Middle frontal gyrus (tissue), 1 donor: ENCODE data around the gene KLK3.

Experiments
- DNase-seq: peaks from one replicate; pipeline ENCODE4 v3.0.0-alpha.2; 2015; ENCODE audit warnings: low spot score; ENCODE audit errors: extremely low spot score

The KLK3 gene

GRCh38 chr19:50831026-50831396 lies 23.7 kb upstream of the KLK3 start:
- DNase-seq = no peak

- DNase-seq = no peak
Observed at GRCh38 chr19:50832666-50833065, 22.0 kb upstream of the KLK3 start.

GRCh38 chr19:50833117-50833801 lies 21.5 kb upstream of the KLK3 start, which contains the start of gene KLK15:
Gene KLK15 (minus strand): TSS chr19:50833574. CDS start chr19:50831492, 2,082 bp downstream.
- DNase-seq = no peak

- DNase-seq = no peak
Observed at GRCh38 chr19:50833802-50834167, 20.9 kb upstream of the KLK3 start.

- no peak for DNase-seq
Observed at GRCh38 chr19:50835103-50835784, 19.5 kb upstream of the KLK3 start.

- peak; percentile 4 for DNase-seq
Observed at GRCh38 chr19:50835785-50836542, 18.8 kb upstream of the KLK3 start.

- no peak for DNase-seq
Observed at GRCh38 chr19:50836543-50837195, 18.0 kb upstream of the KLK3 start.

GRCh38 chr19:50837300-50837699 lies 17.4 kb upstream of the KLK3 start:
- DNase-seq = no peak

- DNase-seq = no peak
Observed at GRCh38 chr19:50838239-50838638, 16.5 kb upstream of the KLK3 start.

GRCh38 chr19:50839712-50840655 lies 14.7 kb upstream of the KLK3 start:
- DNase-seq = no peak

- no peak for DNase-seq
Observed at GRCh38 chr19:50842130-50842529, 12.6 kb upstream of the KLK3 start.

GRCh38 chr19:50843205-50843604 lies 11.5 kb upstream of the KLK3 start:
- DNase-seq = no peak

- no peak for DNase-seq
Observed at GRCh38 chr19:50843701-50844221, 11.0 kb upstream of the KLK3 start.

GRCh38 chr19:50844296-50844935 lies 10.3 kb upstream of the KLK3 start:
- DNase-seq = no peak

- no peak for DNase-seq
Observed at GRCh38 chr19:50850738-50851137, 4.0 kb upstream of the KLK3 start.

- DNase-seq = no peak
Observed at GRCh38 chr19:50851620-50852019, 3.1 kb upstream of the KLK3 start.

GRCh38 chr19:50857366-50857765 lies 2.7 kb downstream of the KLK3 start:
- DNase-seq = no peak

GRCh38 chr19:50858886-50859285 lies 4.2 kb downstream of the KLK3 start:
- no peak for DNase-seq

GRCh38 chr19:50859849-50860248 lies 5.1 kb downstream of the KLK3 start:
- DNase-seq = no peak

GRCh38 chr19:50861010-50861409 lies 6.3 kb downstream of the KLK3 start:
- no peak for DNase-seq
